ENCODE measurements around the gene ORM2. TPM values are rescaled to one million over a fixed set of nuclear protein-coding genes. Genes with fewer than 3 reads are reported as not detected.

The ORM2 gene
- polyA plus RNA-seq, 1 of the 3 experiments (the other 2 are of a cell fraction) = not detected

- Histone ChIP-seq H3K9ac (no peak overlapping the region), H3K27me3 (ENCODE audit: insufficient read depth) (no peaks in the 10 kb centered on the region), H3K4me3 (ENCODE audit: low read depth in 2 of 2, low read length in 1 of 2) (no peak overlapping the region), H3F3A (replicated peaks; ENCODE audit: insufficient read depth) (peaks cover 5% of the 10 kb centered on the region), H3K27ac (ENCODE audit: low read depth in 2 of 2, low read length in 1 of 2) (no peak overlapping the region), H3K4me2 (no peak overlapping the region), H3K36me3 (replicated peaks in 1 of 2; ENCODE audit: control insufficient read depth in 1 of 2, insufficient read depth in 2 of 2, low read length in 1 of 2) (no peaks in the 10 kb centered on the region), H3K79me2 (ENCODE audit: insufficient read depth) (no peaks in the 10 kb centered on the region), H2AFZ (ENCODE audit: low read depth) (no peak overlapping the region), H3K4me1 (ENCODE audit: control insufficient read depth in 1 of 2, insufficient read depth in 2 of 2, low read depth in 1 of 2, low read length in 1 of 2) (peaks cover 6 to 13% of the 10 kb centered on the region in 2 experiments; a peak in 3 of 4 replicates), H4K20me1 (ENCODE audit: insufficient read depth) (no peaks in the 10 kb centered on the region), H3K9me3 (no peaks in the 10 kb centered on the region), H3K9me2 (no peaks in the 10 kb centered on the region)
- 94% methylated on average over 3 of the region's 3 CpGs for WGBS (ENCODE audit: low lambda C conversion rate)
- no peak for TF ChIP-seq FOSL2 (IDR thresholded peaks at IDR 0.05; ENCODE audit: borderline replicate concordance, low read depth)
- no peak for TF ChIP-seq SMC3 (IDR thresholded peaks at IDR 0.05; ENCODE audit: low read depth, low read length)
- TF ChIP-seq NRF1 (IDR thresholded peaks at IDR 0.05; ENCODE audit: low read depth, low read length) = no peak
- no peak for TF ChIP-seq ZBTB33 (IDR thresholded peaks at IDR 0.05; ENCODE audit: borderline replicate concordance, low read depth)
- TF ChIP-seq TAF1 (IDR thresholded peaks at IDR 0.05; ENCODE audit: borderline replicate concordance, low read depth, low read length) = no peak
- no peak for TF ChIP-seq MAX (IDR thresholded peaks at IDR 0.05; ENCODE audit: low read depth)
- TF ChIP-seq REST (IDR thresholded peaks at IDR 0.05; ENCODE audit: low read depth, low read length) = no peak
- TF ChIP-seq CHD2 (IDR thresholded peaks at IDR 0.05; ENCODE audit: low read length, partially characterized antibody) = no peak
- TF ChIP-seq POLR2AphosphoS5 (IDR thresholded peaks at IDR 0.05; ENCODE audit: low read depth, low read length) = no peak
- no peak for TF ChIP-seq SIN3A (IDR thresholded peaks at IDR 0.05; ENCODE audit: borderline replicate concordance, low read depth, low read length)
- no peak for TF ChIP-seq EZH2phosphoT487 (IDR thresholded peaks at IDR 0.05; ENCODE audit: borderline replicate concordance, low read depth)
- no peak for TF ChIP-seq USF1 (IDR thresholded peaks at IDR 0.05; ENCODE audit: borderline replicate concordance, low read depth)
- no peak for TF ChIP-seq ELF1 (IDR thresholded peaks at IDR 0.05)
- ChIA-PET POLR2A (no interaction called here), CTCF (interaction anchor here (1.1 to 1.5 kb wide), 2 partner anchors 41 to 262 kb away, joined by 3 read pairs; no protein-coding TSS in a partner anchor)
- no peak for DNase-seq
Measured at GRCh38 chr9:114344692-114345091, 15.0 kb downstream of the ORM2 start.

All from SK-N-SH (cell line).